ENCODE data around the gene CLDN6. TPM values are rescaled to one million over a fixed set of nuclear protein-coding genes. Genes with fewer than 3 reads are reported as not detected.

The CLDN6 gene
- total and polyA plus RNA-seq, 5 experiments from 2014 or later = not detected

DNA sequence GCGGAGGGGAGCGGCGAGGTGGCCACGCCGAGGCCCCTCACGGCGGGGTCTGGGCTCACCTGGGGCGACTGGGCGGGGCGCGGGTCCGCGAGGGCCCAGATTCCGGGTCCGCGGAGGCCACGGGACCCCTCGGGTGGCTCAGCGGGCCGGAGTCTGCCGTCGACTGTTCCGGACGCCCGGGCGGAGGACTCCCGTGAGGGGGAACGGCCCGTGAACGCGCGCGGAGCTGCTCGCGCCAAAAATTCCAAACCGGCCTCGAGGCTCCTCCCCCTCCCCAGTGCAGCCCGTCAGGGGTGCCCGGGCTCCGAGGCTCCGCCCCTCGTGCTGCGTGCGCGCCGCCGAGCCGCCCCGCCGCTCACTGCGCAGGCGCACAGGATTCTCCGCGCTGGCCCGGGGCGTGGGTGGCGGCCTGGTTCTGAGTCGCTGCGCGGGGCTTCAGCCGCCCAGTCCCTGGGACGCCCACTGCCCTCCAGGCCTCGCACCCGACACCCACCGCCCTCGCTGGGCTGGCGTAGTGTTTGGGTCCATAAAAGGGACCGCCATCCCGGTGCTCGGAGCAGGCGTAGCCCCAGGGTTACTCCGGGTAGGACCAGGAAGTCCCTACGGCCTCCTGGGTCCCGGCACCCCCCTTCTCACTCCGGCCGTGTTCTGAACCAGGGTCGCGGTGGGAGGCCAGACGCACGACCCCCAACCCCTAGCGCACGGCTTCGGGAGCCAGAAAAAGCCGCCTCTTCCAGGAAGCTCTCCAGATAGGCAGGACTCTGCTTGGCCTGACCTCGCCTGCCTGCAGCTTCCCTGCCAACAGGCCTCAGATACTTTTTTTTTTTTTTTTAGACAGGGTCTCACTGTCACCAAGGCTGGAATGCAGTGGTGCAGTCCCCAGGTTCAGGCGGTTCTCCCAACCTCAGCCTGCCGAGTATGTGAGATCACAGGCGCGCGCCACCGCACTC is 37.5 kb downstream of the CLDN6 start, which contains the start of gene PKMYT1:
PKMYT1 (minus strand) TSS at position 220 of the 950 bp plus-strand sequence. CDS start 789 bp downstream, outside the sequence.
- peaks cover 0 to 7% (median 0%) of the 10 kb centered on the region in 5 donors for H3K27me3 Mint-ChIP-seq
- H3K4me3 Mint-ChIP-seq = peak within 1 kb of the TSS; percentile 61 to 87 (median 80)
- DNase-seq (peak; percentile 89 to 99 (median 95)), ATAC-seq (peak; percentile 91 to 96)
- H3K9me3 Mint-ChIP-seq = no peaks in the 10 kb centered on the region
- POLR2A ChIA-PET = interaction anchor here (0.6 to 1.9 kb wide), 16 partner anchors 9 to 1004 kb away, joined by 3 to 14 read pairs (median 4); partner anchors contain the start of genes KREMEN2, PAQR4, SLX4 and ZNF213
- peak within 1 kb of the TSS; percentile 44 to 87 (median 82) for H3K27ac Mint-ChIP-seq
- peaks cover 0 to 25% (median 15%) of the 10 kb centered on the region in 4 donors for H3K4me1 Mint-ChIP-seq
- H3K36me3 Mint-ChIP-seq = no peaks in the 10 kb centered on the region

DNA sequence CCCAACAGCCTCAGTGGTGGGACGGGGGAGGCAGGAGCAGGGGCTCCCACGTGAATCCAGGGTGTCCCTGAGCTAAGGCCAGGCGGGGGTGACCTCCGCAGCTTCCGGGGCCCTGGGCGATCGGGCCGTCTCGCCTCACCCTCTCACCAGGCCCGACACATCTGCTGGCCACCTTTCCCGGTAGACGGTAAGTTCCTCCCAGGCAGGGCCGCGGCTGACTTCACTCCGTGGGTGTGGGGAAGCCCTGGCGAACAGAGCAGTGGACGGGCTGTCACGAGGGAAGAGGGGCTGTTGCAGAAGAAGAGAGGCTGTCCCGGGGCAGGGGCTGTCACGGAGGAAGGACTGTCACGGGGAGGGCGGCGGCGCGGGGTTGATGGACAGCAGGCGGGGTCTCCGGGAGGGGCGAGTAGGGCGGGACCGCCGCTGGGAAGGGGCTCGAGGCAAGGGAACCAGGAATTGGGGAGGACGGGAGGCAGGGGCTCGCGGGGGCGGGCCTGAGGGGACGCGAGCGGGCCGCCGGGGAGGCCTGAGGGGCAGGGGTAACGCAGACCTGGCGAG is 38.2 kb downstream of the CLDN6 start:
- H3K27me3 Mint-ChIP-seq = peaks cover 0 to 7% (median 0%) of the 10 kb centered on the region in 5 donors
- H3K4me3 Mint-ChIP-seq = peak overlapping the region in 8 of 10 donors; percentile 18 to 84 (median 64)
- ATAC-seq (no peak), DNase-seq (no peak)
- H3K36me3 Mint-ChIP-seq = no peaks in the 10 kb centered on the region
- POLR2A ChIA-PET = interaction anchor here (0.8 to 1.9 kb wide), 7 partner anchors 10 to 155 kb away, joined by 3 to 14 read pairs (median 5); partner anchors contain the start of genes KREMEN2, PAQR4 and ZNF213
- peak overlapping the region in 1 of 10 donors; percentile 56 for H3K27ac Mint-ChIP-seq
- H3K9me3 Mint-ChIP-seq = no peaks in the 10 kb centered on the region
- H3K4me1 Mint-ChIP-seq = peaks cover 0 to 25% (median 15%) of the 10 kb centered on the region in 4 donors

DNA sequence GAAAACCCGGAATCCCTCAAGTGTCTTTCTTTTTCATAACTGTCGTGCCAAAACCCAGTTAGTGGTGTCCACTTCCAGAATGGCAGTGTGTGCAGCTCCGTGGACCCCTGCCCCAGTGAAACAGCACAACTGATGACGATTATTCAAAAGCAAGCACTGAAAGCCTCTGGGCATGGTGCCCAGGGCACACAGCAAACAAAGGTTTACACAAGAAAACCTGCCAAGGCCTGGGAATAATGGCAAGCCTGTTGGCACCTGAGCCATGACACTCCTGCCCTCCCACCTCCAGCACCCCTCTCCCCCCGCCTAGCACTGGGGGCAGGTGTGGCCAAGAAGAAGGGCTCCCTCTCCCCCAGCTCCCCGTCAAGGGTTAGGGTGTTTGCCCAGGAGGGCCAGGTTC is 40.5 kb downstream of the CLDN6 start:
- H3K4me1 Mint-ChIP-seq = peaks cover 0 to 18% (median 11%) of the 10 kb centered on the region in 4 donors
- no peaks in the 10 kb centered on the region for H3K9me3 Mint-ChIP-seq
- no peak for ATAC-seq
- no peak overlapping the region for H3K27ac Mint-ChIP-seq
- no peak for DNase-seq
- POLR2A ChIA-PET = interaction anchor here (0.8 to 1.2 kb wide), 2 partner anchors 12 to 15 kb away, joined by 3 to 4 read pairs; no protein-coding TSS in a partner anchor
- H3K27me3 Mint-ChIP-seq = peaks cover 0 to 7% (median 0%) of the 10 kb centered on the region in 5 donors
- H3K36me3 Mint-ChIP-seq = no peaks in the 10 kb centered on the region
- no peak overlapping the region for H3K4me3 Mint-ChIP-seq

DNA sequence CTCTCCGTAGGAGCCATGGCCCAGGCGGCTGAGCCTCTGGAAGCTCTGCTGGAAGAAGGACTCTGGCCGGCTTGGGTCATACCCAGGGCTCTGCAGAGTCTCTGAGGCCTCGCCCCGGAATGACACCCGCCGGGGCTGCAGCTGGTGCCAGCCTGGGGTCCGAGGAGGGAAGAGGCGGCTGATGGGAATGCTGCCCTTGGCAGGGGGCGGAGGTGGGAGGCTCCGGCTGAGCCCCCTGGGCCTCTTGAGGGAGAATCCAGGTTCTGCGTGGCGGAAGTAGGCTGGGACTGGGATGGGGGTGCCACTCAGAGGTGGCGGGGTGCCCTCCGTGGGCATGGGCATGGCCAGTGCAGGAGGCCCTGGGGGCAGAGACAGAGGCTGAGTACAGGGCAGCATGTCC is 41.3 kb downstream of the CLDN6 start:
- Mint-ChIP-seq H3K27ac (no peak overlapping the region), H3K27me3 (peaks cover 0 to 13% (median 6%) of the 10 kb centered on the region in 5 donors), H3K4me1 (peaks cover 4 to 10% (median 7%) of the 10 kb centered on the region in 4 donors), H3K36me3 (no peaks in the 10 kb centered on the region), H3K9me3 (no peaks in the 10 kb centered on the region), H3K4me3 (no peak overlapping the region)
- ATAC-seq (no peak), DNase-seq (no peak)
- POLR2A ChIA-PET = interaction anchor here (1.2 kb wide), 1 partner anchor 15 kb away, joined by 4 read pairs; no protein-coding TSS in a partner anchor

DNA sequence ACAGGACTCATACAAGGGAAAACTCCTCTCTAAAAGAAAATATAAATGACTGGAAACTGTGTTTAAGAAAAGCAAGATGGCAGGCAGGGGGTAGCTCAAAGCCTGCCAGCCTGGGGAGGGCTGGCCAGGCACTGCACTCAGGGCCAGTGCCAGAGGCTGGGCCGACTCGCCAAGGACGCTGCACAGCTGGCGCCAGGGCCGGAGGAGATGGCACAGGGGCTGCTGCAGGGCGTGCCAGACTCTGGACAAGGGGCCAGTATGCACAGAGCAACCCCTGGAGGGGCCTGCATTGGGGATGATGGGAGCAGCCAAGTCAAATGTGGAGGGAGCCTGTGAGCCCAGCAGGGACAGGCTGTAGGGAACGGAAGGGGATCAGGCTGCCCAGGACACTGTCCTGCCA is 41.8 kb downstream of the CLDN6 start:
- H3K4me1 Mint-ChIP-seq = peaks cover 4 to 7% (median 5%) of the 10 kb centered on the region in 4 donors
- no peak overlapping the region for H3K27ac Mint-ChIP-seq
- no peak for DNase-seq
- ATAC-seq = no peak
- peaks cover 0 to 17% (median 8%) of the 10 kb centered on the region in 5 donors for H3K27me3 Mint-ChIP-seq
- POLR2A ChIA-PET = no interaction called here
- no peaks in the 10 kb centered on the region for H3K9me3 Mint-ChIP-seq
- no peak overlapping the region for H3K4me3 Mint-ChIP-seq
- no peaks in the 10 kb centered on the region for H3K36me3 Mint-ChIP-seq

DNA sequence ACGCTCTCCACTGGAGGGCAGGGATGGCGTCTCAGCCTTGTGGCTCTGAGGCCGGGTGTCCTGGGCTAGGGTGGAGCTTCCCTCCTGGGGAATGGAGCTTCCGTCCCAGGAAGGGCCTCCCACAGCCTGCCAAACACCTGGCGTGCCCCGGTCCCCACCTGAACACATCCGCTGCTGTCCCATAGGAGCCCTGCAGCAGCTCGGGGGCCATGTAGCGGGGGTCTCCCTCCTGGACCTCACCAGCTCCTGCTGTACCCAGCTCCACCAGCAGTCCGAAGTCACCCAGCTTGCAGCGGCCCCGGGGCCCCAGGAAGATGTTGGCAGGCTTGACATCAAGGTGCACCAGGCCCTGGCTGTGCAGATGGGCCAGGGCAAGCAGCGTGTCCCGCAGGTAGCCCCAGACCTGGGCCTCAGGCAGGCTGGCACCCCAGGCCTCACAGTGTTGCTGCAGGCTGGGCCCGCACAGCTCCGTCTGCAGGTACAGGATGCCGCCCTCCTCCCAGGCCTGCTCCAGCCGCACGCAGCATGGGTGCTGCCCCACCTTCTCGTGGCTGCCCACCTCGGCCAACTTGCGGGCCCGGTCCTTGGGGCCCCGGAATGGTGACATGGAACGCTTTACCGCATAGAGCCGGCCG is 42.7 kb downstream of the CLDN6 start:
- Mint-ChIP-seq H3K27ac (no peak overlapping the region), H3K27me3 (peaks cover 0 to 27% (median 14%) of the 10 kb centered on the region in 5 donors), H3K36me3 (no peaks in the 10 kb centered on the region), H3K9me3 (no peaks in the 10 kb centered on the region), H3K4me3 (no peak overlapping the region), H3K4me1 (peaks cover 0 to 8% (median 5%) of the 10 kb centered on the region in 4 donors)
- POLR2A ChIA-PET = no interaction called here
- ATAC-seq (no peak), DNase-seq (no peak)

DNA sequence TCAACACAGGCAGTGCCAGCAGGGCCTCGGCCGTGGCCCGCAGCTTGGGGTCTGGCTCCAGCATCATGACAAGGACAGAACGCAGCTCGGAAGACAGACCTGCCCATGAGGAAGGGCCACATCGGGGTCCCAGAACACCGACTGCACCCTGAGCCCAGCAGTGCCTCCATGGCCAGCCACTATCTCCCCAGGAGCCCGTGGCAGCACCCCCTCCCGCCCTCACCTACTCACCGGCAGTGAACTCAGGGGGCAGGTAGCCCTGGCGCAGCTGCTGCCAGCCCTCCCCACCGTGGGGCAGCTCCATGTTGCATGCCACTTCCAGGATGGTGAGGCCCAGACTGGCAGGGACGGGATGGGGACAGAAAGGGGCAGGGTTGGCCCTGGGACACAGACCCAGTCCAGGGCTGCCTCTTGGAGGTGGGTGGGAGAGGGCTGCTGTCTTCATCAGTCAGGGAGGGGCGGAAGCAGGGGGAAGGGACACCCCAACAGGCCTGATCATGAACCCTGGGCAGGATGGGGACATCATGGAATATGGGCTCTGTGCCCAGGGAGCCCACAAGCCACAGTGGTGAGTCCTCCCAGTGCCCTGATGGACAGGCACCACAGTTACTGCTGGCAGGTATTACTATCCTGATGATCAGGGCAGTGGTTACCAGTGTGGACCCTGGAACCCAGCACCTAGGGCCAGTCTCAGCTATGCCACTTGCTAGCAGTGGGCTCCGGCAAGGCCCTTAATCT is 43.5 kb downstream of the CLDN6 start:
- Mint-ChIP-seq H3K27me3 (peaks cover 0 to 28% (median 14%) of the 10 kb centered on the region in 5 donors), H3K36me3 (no peaks in the 10 kb centered on the region), H3K4me1 (peaks cover 0 to 7% (median 5%) of the 10 kb centered on the region in 4 donors), H3K9me3 (no peaks in the 10 kb centered on the region), H3K27ac (no peak overlapping the region), H3K4me3 (no peak overlapping the region)
- DNase-seq (no peak), ATAC-seq (no peak)
- POLR2A ChIA-PET = no interaction called here

DNA sequence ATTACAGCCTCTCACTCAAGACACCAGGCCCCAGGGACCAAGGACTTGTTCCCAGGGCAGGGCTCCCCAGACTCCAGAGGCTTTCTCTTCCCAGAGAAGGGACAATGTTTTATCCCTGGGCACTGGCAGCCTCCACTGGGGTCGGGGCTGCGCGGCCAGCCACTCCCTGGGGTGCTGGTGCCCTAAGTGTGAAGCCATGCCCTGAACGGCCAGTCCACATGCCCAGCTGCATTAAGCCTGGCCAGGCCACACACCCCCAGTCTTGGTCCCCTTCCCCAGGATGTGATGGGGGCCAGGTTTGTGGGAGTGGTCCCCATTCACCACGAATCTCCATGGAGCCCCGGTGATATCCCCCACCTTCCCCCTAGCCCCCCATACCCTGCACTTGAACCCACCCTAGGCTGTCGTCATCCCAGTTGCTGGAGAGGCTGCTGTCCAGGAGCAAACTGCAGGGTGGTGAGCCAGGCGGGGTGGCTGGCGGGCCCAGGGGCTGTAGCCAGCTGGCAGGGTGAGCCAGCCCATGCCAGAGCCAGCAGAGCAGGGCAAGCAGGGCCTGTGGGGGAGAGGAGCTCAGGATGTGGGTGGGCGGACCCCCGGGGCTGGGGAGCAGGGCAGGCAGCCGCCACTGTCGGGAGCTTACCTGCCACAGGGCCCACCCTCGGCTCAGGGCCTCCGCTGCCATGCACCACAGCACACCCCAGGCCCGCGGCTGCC is 44.2 kb downstream of the CLDN6 start:
- Mint-ChIP-seq H3K36me3 (no peaks in the 10 kb centered on the region), H3K27me3 (peaks cover 0 to 28% (median 14%) of the 10 kb centered on the region in 5 donors), H3K4me3 (no peak overlapping the region), H3K9me3 (no peaks in the 10 kb centered on the region), H3K27ac (no peak overlapping the region), H3K4me1 (peaks cover under 1 to 8% (median 6%) of the 10 kb centered on the region in 4 donors)
- no peak for ATAC-seq
- POLR2A ChIA-PET = no interaction called here
- no peak for DNase-seq

DNA sequence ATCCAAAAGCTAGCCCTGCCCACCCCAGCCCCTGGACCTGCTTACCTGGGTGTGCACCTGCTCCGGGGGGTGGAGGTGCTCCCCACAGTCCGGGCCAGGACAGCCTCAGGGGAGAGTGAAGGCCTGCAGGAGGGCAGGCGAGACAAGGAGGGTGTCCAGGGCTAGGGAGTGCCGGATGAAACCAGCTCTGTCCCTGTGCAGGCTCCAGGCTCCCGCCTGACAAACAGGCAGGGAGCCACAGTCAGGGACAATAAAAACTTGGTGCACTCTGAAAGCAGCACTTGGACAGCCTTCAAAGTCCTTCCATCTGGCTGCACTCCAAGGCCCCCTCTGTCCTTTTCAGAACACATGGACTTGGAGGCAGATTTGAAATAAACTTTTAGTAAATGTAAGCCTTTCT is 44.9 kb downstream of the CLDN6 start:
- H3K9me3 Mint-ChIP-seq = peaks cover 0 to under 1% (median 0%) of the 10 kb centered on the region in 9 donors
- H3K27me3 Mint-ChIP-seq = peaks cover 3 to 34% (median 20%) of the 10 kb centered on the region in 5 donors
- H3K27ac Mint-ChIP-seq = no peak overlapping the region
- H3K36me3 Mint-ChIP-seq = no peaks in the 10 kb centered on the region
- no peak for ATAC-seq
- no peak for DNase-seq
- H3K4me3 Mint-ChIP-seq = no peak overlapping the region
- POLR2A ChIA-PET = no interaction called here
- peaks cover 7 to 15% (median 12%) of the 10 kb centered on the region in 4 donors for H3K4me1 Mint-ChIP-seq

DNA sequence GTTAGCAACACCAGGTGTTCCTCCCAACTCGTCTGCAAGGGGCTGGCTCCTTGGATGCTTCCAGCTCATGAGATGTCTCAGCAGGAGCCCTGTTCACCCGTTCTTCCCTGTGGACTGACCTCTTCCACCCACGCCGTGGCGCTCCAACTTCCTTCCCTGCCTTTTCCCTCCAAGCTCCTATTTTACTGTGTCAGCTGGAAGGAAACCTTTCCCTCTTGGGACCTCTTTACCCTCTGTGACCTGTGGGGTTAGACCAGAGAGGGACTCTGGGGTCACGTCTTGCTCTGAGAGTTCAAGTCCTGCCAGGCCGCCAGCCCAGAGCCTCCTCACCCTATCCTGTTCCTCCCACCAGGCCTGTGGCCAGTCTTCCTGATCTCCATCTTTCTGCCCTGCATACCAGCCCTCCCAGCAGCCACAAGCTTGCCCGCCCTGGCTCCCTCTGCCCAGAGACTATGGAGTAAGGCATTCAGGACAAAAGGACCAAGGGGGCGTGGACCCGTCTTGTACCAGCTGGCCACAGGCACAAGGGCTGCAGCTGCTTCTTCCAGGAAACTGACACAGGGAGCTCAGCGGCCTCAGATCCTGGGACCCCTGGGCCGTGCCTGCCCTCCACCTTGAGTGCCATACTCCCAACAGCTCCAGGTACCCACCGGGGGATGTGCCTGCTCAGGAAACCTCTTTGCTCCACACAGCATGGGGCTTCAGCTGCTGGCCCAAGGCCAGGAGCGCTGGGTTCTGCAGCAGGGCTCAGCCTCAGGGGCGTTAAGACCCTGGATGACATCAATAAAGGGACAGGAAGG is 45.8 kb downstream of the CLDN6 start:
- DNase-seq = no peak
- H3K9me3 Mint-ChIP-seq = peaks cover 0 to 4% (median 0%) of the 10 kb centered on the region in 9 donors
- peaks cover 3 to 40% (median 24%) of the 10 kb centered on the region in 5 donors for H3K27me3 Mint-ChIP-seq
- POLR2A ChIA-PET = interaction anchor here (0.7 to 1.1 kb wide), 2 partner anchors 59 to 61 kb away, joined by 3 to 4 read pairs; partner anchors contain the start of gene FLYWCH1
- peak overlapping the region in 5 of 10 donors; percentile 33 to 69 (median 42) for H3K4me3 Mint-ChIP-seq
- no peaks in the 10 kb centered on the region for H3K36me3 Mint-ChIP-seq
- H3K27ac Mint-ChIP-seq = peak overlapping the region in 1 of 10 donors; percentile 34
- ATAC-seq = no peak
- H3K4me1 Mint-ChIP-seq = peaks cover 9 to 20% (median 14%) of the 10 kb centered on the region in 4 donors

Data from naive thymus-derived CD8-positive, alpha-beta T cell (primary cell).